Activated CD8-positive, alpha-beta memory T cell treated with anti-CD3 and anti-CD28 coated beads for 24 hours (primary cell): ENCODE data around the gene PRKCE.

Experiments
- DNase-seq: peaks from one replicate; pipeline ENCODE4 v3.0.0-alpha.2; 2020

PRKCE gene

GRCh38 chr2:45786030-45786835 lies 134.8 kb downstream of the PRKCE start:
- DNase-seq = no peak

GRCh38 chr2:45786836-45787357 lies 135.4 kb downstream of the PRKCE start:
- DNase-seq = no peak

DNA sequence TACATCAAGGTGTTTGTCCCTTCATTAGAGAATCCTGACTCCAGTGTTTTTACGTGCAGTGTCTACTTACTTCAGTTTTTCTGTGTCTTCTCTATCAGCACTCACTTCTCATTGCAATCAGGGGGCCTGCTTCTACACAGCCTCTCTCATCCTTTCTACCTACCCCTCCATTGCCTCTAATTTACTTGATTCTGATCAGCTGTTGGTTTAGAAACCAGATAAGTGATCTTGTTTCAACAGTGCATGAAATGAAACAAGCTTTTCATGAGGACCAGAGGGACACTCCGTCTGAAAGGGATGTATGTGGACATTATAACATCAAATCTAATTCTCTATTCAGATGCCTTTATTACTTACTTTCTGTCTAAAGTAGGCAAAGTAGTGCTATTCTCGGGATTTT lies 136.9 kb downstream of the PRKCE start:
- no peak for DNase-seq

DNA sequence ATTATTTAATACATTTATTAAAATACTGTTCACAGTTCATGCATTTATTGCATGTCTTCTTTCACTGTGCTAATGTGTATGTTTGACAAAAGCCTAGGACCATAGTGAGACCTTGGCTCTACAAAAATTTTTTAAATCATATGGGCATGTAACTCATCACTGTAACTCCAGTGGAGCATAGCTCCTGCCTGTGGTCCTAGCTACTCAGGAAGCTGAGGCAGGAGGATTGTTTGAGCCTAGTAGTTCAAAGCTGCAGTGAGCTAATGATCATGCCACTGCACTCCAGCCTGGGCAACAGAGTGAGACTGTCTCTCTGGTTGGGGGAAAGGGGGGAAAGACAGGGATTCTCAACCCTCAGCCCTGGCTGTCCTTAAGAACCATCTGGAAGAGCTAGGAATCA lies 137.8 kb downstream of the PRKCE start:
- DNase-seq = no peak

DNA sequence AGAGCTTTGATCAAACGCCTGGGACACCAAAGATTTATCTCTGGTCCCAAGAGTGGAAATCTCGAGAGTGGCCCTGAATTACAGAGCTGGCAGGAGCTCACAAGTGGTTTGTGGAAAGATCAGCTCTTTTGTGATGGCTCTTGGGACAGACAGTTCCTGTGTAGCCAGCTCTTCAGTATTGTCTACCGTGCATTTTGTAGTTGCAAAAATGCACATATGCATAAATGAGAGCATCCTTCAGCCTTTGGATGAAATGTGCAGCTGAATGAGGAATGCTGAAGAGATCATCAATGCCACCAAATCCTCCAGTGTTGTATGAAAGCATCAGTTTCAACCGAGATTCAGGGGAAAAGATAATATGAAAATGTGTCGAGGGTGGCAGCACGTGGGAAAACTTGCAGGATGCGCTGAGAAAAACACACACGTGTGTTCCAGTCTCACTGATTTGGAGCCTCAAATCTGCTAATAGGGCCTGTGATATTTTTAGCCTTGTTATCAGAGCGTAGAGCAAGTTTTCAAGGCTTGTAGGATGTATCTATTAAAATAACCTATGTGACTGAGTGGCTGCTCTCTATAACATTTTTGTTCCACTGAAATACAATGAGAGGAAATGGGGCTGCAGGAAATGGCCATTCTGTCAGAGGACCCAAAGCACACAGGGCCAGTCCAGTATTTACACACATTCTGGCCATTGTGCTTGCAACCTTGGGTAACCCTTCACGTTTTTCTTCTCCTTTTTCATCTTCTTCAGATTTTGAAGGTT lies 138.7 kb downstream of the PRKCE start:
- no peak for DNase-seq

DNA sequence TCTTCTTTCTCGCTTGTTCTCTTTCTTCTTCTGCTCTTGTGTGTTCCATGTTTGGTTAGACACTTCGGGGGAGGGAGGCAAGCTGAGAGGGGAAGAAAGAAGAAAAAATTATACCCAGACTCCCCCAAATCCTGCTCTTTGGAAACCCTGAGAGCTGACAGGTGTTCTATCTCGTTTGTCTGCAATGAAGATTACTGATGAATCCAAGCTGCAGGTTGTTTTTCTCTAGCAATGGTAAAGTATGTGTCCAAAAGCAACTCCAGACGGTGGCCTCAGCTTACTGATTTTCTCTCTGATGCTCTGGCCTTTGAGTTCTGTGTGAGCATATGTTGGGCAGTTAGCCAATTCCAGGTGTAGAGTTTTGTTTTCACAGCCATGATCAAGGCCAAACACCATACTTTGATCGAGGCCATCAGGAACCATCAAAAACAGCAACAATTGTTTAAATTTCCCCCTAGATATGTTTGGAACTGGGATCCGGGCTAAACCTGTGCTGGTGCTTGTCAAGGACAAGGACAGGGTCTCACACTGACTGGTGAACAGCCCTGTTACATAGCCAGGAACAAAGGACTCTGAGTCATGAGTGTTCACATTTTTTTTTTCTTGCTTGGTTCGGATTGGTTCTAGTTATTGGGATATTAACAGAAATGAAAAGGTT lies 142.0 kb downstream of the PRKCE start:
- no peak for DNase-seq

DNA sequence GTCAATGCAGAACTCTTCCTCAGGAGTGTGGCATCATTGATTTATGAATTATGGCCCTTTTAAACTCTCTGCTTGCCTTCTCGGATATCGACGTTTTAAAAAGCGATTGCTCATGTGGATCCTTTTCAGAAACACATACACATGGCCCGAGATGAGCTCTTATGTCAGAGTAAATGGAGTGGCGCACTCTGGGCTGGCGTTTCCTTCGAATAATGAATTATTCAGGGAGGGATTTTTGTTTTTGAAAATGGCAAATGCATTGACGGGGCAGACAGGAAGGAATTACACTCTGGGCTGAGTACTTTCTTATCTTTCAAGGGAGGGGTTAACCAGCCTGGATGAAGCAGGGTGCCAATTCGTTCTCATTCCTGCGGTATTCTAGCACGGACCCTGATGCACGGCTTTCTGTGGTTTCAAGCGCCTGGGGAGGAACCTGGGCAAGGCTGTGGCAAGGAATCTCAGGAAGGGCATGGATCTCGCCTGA lies 142.7 kb downstream of the PRKCE start:
- DNase-seq = no peak

GRCh38 chr2:45796500-45796899 lies 145.0 kb downstream of the PRKCE start:
- no peak for DNase-seq

- DNase-seq = no peak
Observed at GRCh38 chr2:45797451-45798230, 146.2 kb downstream of the PRKCE start.

DNA sequence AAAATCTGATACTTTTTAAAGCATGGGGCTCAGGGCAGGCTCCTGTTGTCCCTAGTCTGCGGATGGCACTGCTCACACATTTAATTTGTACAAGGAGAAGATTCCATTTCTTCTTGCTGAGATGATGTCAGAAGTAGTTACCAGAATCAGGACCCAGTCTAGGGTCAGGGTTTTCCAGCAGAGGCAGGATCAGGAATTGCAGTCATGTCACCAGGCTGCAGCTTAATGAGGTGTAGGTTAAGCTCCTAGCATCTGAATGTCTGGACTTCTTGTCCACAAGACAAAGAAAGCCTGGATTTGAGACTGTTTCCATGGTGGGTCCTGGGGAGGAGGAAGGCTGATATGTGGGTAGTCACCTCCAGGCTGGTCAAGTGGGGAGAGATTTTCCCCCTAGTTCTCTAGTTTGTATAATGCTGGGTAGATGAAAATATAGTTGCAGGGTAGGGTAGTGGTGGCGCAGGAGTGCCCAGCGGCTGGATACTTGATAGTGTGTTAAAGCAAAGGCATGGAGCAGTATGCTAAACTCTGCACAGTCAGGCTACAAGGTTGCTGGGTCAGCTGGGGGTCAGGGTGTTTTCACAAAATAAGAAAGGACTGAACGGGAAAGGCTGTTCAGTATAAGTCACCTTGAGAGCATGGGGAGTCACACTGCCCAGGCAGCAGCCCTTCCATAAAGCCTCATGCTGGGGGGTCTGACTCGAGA lies 148.4 kb downstream of the PRKCE start:
- no peak for DNase-seq

- DNase-seq = no peak
Observed at GRCh38 chr2:45802499-45803138, 151.1 kb downstream of the PRKCE start.

- no peak for DNase-seq
Observed at GRCh38 chr2:45804987-45805755, 153.7 kb downstream of the PRKCE start.

GRCh38 chr2:45806563-45807358 lies 155.3 kb downstream of the PRKCE start:
- no peak for DNase-seq

- DNase-seq = no peak
Observed at GRCh38 chr2:45808294-45808800, 156.9 kb downstream of the PRKCE start.

DNA sequence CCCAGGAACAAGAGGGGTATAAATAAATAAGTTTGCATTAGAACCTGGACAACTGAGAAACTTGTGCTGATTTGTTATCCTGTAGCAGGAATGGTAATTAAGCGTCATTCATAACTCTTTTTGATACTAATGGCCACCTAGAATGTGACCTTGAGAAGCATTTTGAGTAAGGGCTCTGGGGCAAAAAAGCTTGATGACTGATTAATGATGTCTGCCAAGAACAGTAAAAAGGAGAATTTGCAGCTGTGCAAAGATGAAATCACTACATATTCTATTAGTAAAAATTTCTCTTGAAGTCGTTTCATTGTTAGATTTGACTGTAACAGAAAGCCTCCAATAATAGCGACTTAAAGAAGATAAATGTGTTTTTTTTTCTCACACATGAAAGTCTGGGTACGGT lies 157.7 kb downstream of the PRKCE start:
- DNase-seq = no peak

DNA sequence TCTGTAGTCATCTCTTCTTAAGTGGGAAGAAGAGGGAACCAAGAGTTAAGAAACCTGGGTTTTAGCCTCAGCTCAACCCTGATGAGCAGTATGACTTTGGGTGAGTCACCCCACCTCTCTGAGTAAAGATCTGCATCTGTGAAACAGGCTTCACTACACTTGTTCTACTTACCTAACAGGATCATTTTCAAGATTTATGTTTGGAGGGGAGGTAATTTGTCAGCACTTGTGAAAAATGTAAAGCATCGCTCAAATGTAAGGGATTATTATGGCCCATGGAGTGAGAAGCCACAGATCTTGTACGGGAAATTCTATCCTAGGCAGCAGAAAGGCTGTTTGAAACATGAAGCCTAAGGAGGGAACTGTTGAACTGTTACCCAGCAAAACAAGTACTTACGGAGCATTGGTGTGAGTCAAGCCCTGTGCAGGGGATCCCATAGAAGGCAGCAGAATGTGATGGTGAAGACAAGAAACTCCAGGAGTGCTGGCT lies 160.6 kb downstream of the PRKCE start:
- no peak for DNase-seq

GRCh38 chr2:45813003-45813941 lies 161.8 kb downstream of the PRKCE start:
- DNase-seq = no peak

GRCh38 chr2:45814488-45814887 lies 163.0 kb downstream of the PRKCE start:
- no peak for DNase-seq
